A549 treated with Mapracorat at 1 μM for 4 hours (cell line): ENCODE data around the gene ATG101. TPM values are rescaled to one million over a fixed set of nuclear protein-coding genes. Genes with fewer than 3 reads are reported as not detected.

ENCODE experiments used
- total RNA-seq: library from RNA; stranded (reverse); fragments of 200-300 nt; extraction: Qiagen RNA extraction; gene quantifications from 5 replicates; pipeline ENCODE4 v1.2.3, GENCODE V29; 2022

ATG101 gene, protein sequence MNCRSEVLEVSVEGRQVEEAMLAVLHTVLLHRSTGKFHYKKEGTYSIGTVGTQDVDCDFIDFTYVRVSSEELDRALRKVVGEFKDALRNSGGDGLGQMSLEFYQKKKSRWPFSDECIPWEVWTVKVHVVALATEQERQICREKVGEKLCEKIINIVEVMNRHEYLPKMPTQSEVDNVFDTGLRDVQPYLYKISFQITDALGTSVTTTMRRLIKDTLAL
- 75.2 to 106 TPM (median 91.4 TPM) in 5 replicates for total RNA-seq

DNA sequence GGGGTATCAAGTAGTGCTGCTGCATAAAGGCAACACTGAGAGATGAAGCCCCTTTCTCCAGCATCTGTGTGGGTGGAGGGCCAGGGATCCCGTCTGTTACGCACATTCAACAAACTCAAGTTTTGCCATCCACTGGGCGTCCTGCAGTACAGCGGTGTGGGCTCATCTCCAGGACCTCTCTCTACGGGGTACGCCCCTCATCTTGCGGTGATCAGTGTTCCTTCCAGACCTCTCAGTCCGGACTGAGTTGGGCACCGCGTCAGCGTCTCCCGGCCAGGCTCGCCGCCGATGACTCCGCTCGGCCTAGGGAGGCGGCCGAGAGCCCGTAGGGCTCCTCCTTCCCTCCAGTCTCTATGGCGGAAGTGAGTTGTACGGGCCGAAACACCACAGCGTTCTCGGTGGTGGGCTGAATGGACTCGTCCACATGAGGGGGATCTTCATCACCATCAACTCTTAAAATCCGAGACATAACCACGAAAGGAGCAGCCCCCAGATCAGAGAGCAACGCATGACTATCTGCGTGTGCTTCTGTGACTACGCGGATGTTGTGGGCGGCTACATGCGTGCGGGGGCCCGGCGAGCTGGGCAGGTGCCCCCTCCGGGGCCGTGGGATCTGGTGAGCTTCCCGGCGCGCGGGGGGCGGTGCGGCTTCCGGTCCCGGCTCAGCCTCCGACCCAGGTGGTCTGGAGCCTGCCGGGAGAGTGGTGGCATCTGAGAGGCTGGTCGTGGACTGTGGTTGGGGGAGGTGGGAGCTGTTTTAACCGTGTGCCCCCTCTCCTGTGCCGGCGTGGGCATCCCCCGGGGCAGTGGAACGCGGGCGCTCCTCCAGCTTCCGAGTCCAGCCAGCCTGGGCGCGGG is at the start of gene ATG101:
ATG101 (plus strand) TSS at position 652 of the 858 bp plus-strand sequence. CDS start 3,673 bp downstream, outside the sequence.

DNA sequence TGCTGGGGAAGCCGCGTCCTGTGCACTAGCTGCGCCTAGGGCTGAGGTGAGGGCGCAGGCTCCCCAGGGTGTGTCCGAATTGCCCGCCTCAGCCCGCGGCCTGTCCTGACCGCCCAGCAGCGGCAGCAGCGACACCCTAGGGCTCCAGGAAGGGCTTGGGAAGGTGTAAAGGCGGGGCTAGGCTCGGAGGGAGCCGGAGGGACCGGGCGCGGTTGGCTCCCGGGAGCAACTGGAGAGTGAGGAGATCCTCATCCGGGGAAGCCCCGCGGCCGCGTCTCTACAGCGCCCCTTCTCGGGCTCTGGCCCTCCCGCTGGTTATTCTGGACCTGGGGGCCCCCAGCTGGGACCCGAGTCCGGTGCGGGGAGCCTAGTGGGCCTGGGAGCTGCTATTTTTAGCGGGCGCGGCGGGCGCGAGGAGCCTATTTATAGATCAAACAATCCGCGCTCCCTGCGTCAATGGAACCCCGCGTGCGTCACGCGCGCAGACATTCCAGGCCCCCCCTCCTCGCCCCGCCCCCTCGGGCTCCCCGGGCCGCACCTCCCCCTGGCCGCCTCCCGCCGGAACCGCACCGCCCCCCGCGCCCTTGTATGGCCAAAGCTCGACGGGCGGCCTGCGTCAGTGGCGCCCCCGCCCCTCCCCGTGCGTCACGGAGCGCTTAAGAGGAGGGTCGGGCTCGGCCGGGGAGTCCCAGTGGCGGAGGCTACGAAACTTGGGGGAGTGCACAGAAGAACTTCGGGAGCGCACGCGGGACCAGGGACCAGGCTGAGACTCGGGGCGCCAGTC is 18.8 kb upstream of the ATG101 start, which contains the start of gene NR4A1:
NR4A1 (plus strand) TSS at position 685 of the 784 bp plus-strand sequence. CDS start 2,887 bp downstream, outside the sequence.

DNA sequence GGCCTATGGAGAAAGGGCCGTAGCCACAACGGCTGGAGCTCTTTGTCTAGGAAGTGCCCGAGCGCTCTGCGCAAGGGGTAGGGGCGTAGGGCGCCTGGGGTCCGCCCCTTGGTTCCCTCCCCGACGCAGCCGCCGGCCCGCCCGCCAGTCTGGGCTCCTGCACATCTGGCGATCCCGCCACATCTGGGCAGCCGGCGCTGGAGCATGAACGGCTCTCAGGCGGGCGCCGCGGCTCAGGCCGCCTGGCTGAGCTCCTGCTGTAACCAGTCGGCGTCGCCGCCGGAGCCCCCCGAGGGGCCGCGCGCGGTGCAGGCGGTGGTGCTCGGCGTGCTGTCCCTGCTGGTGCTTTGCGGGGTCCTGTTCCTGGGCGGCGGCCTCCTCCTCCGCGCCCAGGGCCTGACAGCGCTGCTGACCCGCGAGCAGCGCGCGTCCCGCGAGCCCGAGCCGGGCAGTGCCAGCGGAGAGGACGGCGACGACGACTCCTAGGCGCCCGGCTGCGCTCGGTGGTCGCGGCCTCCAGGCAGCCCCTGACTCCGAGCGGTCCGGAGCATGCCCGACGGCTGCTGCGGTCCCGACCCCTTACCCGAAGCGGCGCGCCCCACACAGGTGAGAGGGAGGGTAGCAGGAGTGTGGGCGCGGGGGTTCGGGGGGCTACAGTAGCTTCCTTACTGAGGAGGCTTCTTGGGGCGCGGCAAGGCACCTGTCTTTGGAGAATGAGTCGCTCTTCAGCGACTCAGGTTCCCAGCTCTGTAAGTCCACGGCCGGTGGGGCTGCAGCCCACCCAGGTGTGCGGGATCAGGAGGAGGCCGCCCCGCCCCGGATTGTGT is 10.0 kb downstream of the ATG101 start, which contains the start of gene SMIM41:
SMIM41 (plus strand) TSS at position 129 of the 827 bp plus-strand sequence; CDS start at position 205, 76 bp downstream.

Other genes starting within 250 kb of the ATG101 start
- 0.20 to 0.46 TPM (median 0.23 TPM) in 5 replicates for gene FIGNL2, start 221.3 kb upstream of the ATG101 start, total RNA-seq
- gene ANKRD33, start 181.9 kb upstream of the ATG101 start, total RNA-seq, result not detected in 5 replicates
- gene ACVRL1, start 162.5 kb upstream of the ATG101 start, total RNA-seq, result 0.08 to 0.62 TPM (median 0.15 TPM) in 4 of 5 replicates, not detected in the other
- gene ACVR1B, start 118.3 kb upstream of the ATG101 start, total RNA-seq, result 14.6 to 18.8 TPM (median 17.3 TPM) in 5 replicates
- gene TAMALIN, start 63.0 kb upstream of the ATG101 start, total RNA-seq, result 0.36 to 1.2 TPM (median 0.83 TPM) in 5 replicates
- gene NR4A1, start 18.5 kb upstream of the ATG101 start, total RNA-seq, result 31.1 to 46.7 TPM (median 34.6 TPM) in 5 replicates
- not detected in 5 replicates for gene SMIM41, start 9.7 kb downstream of the ATG101 start, total RNA-seq
- gene KRT80, start 122.0 kb downstream of the ATG101 start, total RNA-seq, result 38.9 to 58.0 TPM (median 46.2 TPM) in 5 replicates
- gene KRT7, start 163.3 kb downstream of the ATG101 start, total RNA-seq, result 4,849 to 5,975 TPM (median 5,509 TPM) in 5 replicates
- 23.1 to 49.2 TPM (median 47.0 TPM) in 5 replicates for gene KRT86, start 204.7 kb downstream of the ATG101 start, total RNA-seq
- gene KRT81, start 221.6 kb downstream of the ATG101 start, total RNA-seq, result 3,076 to 4,171 TPM (median 4,026 TPM) in 5 replicates